Neural progenitor cell (in vitro differentiated cells): Measurements from ENCODE around the gene DCAF5.

Experiments
- EZH2 ChIP-seq: fragments of 200-600 bp; sonication (generic); IDR thresholded peaks from 2 replicates; pipeline ENCODE4 v1.6.1; 2017; ENCODE audit warnings: antibody characterized with exemption, mild to moderate bottlenecking, moderate library complexity
- TF ChIP-seq, protein P1 (sequence below): fragments of 200-600 bp; sonication (generic); IDR thresholded peaks from 2 replicates; pipeline ENCODE4 v1.5.1; 2017; ENCODE audit warnings: antibody characterized with exemption, mild to moderate bottlenecking

DNA sequence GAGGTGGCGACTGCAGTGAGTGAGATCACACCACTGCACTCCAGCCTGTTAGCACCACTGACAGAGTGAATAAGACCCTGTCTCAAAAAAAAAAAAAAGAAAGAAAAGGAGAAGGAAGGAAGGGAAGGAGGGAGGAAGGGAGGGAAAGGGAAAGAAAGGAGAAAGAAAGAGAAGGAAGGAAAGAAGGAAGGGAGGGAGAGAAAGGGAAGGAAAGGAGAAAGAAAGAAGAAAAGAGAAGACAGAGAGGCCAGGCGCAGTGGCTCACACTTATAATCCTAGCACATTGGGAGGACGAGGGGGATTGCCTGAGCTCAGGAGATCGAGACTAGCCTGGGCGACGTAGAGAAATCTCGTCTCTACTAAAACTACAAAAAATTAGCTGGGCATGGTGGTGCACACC lies 13.2 kb downstream of the DCAF5 start:
- TF ChIP-seq, protein P1, sequence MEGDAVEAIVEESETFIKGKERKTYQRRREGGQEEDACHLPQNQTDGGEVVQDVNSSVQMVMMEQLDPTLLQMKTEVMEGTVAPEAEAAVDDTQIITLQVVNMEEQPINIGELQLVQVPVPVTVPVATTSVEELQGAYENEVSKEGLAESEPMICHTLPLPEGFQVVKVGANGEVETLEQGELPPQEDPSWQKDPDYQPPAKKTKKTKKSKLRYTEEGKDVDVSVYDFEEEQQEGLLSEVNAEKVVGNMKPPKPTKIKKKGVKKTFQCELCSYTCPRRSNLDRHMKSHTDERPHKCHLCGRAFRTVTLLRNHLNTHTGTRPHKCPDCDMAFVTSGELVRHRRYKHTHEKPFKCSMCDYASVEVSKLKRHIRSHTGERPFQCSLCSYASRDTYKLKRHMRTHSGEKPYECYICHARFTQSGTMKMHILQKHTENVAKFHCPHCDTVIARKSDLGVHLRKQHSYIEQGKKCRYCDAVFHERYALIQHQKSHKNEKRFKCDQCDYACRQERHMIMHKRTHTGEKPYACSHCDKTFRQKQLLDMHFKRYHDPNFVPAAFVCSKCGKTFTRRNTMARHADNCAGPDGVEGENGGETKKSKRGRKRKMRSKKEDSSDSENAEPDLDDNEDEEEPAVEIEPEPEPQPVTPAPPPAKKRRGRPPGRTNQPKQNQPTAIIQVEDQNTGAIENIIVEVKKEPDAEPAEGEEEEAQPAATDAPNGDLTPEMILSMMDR: no peak
- TF ChIP-seq EZH2: no peak
